ENCODE results near the gene RAP1GDS1. TPM values are rescaled to one million over a fixed set of nuclear protein-coding genes. Genes with fewer than 3 reads are reported as not detected.

RAP1GDS1 gene
- total RNA-seq, 4 donors from 2014 or later = 5.9 to 8.6 (median 8.2) TPM

- H3K9me3 ChIP-seq = no peaks in the 10 kb centered on the region
- no peaks in the 10 kb centered on the region for H3K4me1 ChIP-seq
- ATAC-seq = no peak
- no peak for DNase-seq
- TF ChIP-seq CTCF (IDR thresholded peaks at IDR 0.05 in 4 of 5, conservative IDR thresholded peaks at IDR 0.05 in 1 of 5) (no peak), POLR2A (IDR thresholded peaks at IDR 0.05) (no peak)
- no peaks in the 10 kb centered on the region for H3K36me3 ChIP-seq
- intact Hi-C loops (cut with DNase I; ENCODE audit: low total_unique reads) (no loop called here), in situ Hi-C loops (cut with MboI; ENCODE audit: low sequenced_read_pairs in 4 of 4) (no loop called here)
- H3K27ac ChIP-seq = no peak overlapping the region
- H3K4me3 ChIP-seq = no peak overlapping the region
- H3K27me3 ChIP-seq = no peaks in the 10 kb centered on the region
Observed at GRCh38 chr4:98491899-98492559, 230.8 kb downstream of the RAP1GDS1 start.

GRCh38 chr4:98493296-98493695 lies 232.1 kb downstream of the RAP1GDS1 start:
- DNase-seq (no peak), ATAC-seq (no peak)
- no peak overlapping the region for H3K4me3 ChIP-seq
- intact Hi-C loops (cut with DNase I; ENCODE audit: low total_unique reads) = no loop called here
- no peak for TF ChIP-seq CTCF (IDR thresholded peaks at IDR 0.05 in 4 of 5, conservative IDR thresholded peaks at IDR 0.05 in 1 of 5)
- no peak for TF ChIP-seq POLR2A (IDR thresholded peaks at IDR 0.05)
- no peaks in the 10 kb centered on the region for H3K36me3 ChIP-seq
- no peaks in the 10 kb centered on the region for H3K9me3 ChIP-seq
- in situ Hi-C loops (cut with MboI; ENCODE audit: low sequenced_read_pairs in 4 of 4) = no loop called here
- H3K27me3 ChIP-seq = no peaks in the 10 kb centered on the region
- no peaks in the 10 kb centered on the region for H3K4me1 ChIP-seq
- no peak overlapping the region for H3K27ac ChIP-seq

Other genes starting within 250 kb of the RAP1GDS1 start
- gene STPG2, start 117.9 kb upstream of the RAP1GDS1 start, total RNA-seq = under 1 TPM in 1 of 4 donors, not detected in 3; 0.42 TPM